ENCODE measurements around the gene CDC5L. TPM values are rescaled to one million over a fixed set of nuclear protein-coding genes. Genes with fewer than 3 reads are reported as not detected.
A peak's percentile ranks its signal among the peaks of the same experiment; 100 is the strongest.

CDC5L gene
- total RNA-seq, 1 donor from 2014 or later = 18.8 TPM

- DNase-seq (ENCODE audit: low spot score) = no peak
Measured at GRCh38 chr6:44452725-44453124, 65.2 kb downstream of the CDC5L start.

DNA sequence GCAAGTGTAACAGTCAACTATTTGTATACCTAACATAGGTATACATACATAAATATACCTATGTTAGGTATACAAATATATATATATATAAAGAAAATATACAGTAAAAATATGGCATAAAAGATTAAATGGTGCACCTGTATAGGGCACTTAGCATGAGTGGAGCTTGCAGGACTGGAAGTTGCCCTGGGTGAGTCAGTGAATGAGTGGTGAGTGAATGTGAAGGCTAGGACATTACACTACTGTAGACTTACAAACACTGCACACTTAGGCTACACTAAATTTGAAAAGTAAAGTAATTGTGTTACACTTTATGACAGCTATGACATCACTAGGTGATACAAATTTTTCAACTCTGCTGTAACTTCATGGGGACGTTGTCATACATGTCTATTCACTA, 65.6 kb downstream of the CDC5L start:
- no peak for DNase-seq (ENCODE audit: low spot score)

GRCh38 chr6:44454198-44454597, 66.7 kb downstream of the CDC5L start:
- no peak for DNase-seq (ENCODE audit: low spot score)

DNA sequence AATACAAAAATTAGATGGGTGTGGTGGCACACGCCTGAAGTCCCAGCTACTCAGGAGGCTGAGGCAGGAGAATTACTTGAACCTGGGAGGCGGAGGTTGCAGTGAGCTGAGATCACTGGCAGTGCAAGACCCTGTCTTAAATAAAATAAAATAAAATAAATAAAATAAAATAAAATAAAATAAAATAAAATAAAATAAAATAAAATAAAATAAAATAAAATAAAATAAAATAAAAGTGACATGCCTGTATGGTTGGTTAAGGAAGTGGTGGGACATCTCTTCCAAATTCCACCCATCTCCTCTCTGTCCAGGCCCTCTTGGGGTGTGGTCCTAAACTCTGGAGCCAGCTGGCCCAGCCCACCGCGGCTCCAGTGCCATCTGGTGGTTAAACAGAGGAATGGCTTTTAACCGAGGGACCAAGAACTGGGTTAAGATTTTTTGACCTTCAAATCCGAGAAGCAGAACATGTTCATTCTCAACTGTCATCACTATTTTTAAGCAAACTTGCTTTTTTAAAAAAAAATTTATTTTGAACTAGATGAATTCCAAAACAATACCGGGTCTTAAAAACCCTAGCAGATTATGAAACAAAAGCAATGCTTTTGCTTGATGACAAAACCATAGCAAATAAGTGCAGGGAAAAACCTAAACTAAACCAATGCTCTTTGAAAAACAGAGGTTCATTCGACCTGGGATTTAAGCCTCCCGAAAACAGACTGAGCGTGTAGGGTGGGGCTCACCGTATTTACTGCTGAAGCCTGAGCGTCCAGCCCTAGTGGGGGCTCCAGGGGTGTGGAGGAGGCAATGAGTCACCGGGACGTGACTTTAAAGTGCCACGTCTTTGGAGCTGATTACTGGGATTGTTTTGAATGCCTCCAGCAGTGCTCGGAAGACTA, 68.8 kb downstream of the CDC5L start:
- no peak for DNase-seq (ENCODE audit: low spot score)

GRCh38 chr6:44456966-44457292, 69.4 kb downstream of the CDC5L start:
- no peak for DNase-seq (ENCODE audit: low spot score)

DNA sequence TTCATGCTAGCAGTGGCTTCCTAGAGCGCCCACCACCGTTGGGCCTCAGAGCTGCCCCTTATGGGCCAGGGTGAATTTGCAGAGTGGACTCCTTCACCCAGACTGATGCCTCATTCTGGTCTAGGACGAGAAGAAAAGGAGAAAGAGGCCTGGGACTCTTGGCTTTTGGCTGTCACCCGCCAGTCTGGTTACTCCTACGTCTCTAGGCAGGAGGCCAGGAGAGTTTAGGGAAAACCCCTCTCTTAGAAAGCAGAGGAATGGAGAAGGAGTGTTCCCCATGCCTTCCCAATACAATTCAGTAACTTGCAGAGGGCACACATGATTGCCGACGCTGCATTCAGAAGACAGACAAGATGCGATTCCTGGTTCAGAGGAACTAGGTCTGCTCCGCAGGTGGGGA, 70.1 kb downstream of the CDC5L start:
- DNase-seq (ENCODE audit: low spot score) = no peak

DNA sequence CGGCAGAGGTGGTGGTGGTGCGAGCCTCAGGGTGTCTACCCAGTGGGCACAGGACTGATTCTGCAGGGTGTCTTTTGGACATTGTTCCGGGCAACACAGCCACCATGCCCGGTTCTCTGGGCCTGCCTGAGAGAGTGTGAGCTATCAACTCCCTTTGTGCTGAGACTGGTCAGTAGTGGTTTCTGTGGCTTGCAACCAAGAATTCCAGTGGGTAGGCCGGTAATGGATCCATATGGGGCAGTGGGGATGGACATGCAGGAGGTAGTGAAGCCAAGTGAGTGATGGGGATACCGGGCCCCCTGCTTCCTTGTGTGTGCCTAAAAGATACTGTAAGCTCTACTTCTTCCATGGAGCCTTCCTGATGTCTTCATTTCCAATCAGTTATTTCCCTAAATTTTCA, 71.0 kb downstream of the CDC5L start:
- DNase-seq (ENCODE audit: low spot score) = no peak

DNA sequence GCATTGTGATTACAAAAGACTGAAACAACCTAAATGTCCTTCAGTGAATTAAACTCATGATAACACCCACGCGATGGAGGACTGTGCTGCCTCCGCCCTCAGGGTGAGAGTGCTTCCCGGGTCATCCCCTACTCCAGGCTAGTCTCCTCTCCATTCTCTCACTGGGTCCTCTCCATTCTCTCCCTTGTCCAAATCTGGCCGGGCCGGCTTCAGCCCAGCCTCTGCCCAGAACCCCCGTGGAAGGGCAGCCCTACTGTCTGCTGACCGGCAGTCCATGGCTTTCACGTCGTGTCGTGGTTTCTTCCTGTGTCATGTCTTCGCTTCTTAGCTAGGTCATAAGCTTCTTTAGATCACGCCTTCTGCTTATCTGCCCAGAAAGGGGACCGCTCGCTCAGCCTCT, 74.8 kb downstream of the CDC5L start:
- no peak for DNase-seq (ENCODE audit: low spot score)

DNA sequence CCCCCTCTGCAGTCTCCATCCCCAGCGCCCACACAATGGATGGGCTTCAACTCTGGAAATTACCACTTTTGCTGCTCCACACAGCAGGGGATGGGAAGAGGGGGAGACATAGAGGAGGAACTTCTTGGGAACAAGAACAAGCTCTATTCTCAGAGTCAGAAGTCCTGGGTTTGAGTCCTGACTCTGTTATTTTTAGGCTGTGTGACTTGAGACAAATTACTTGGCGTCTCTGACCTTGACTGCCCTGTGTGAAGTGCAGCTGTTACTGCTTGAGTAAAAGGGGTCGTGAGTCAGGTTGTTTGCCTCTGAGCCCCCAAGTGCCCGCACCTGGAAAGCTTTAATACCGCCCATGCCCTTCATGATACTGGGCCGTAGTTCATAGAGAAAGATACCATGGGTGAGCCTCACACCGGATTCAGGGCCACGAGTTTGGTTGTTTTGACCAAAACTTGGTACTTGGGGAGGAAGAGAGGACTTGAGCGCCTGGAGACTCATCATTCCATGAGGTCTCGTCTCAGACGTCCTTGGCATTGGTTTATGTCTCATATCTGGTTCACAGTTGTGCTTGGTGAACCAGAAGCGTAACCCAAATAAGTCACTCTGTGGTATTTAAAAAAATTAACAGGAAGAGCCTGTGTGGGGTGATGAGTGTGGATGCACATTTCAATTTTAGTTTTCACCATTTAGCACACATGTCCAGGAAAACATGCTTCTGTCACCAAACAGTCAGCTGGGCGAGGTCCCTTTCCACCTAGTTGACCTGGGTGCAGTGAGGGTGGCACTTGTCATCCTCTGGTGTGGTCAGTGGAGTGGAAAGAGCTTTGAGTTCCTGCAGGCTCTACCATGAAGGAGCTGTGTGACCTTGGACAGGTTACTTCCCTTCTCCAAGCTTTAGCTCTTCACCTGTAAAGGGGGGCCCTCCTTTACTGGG, 75.6 kb downstream of the CDC5L start:
- no peak for DNase-seq (ENCODE audit: low spot score)

DNA sequence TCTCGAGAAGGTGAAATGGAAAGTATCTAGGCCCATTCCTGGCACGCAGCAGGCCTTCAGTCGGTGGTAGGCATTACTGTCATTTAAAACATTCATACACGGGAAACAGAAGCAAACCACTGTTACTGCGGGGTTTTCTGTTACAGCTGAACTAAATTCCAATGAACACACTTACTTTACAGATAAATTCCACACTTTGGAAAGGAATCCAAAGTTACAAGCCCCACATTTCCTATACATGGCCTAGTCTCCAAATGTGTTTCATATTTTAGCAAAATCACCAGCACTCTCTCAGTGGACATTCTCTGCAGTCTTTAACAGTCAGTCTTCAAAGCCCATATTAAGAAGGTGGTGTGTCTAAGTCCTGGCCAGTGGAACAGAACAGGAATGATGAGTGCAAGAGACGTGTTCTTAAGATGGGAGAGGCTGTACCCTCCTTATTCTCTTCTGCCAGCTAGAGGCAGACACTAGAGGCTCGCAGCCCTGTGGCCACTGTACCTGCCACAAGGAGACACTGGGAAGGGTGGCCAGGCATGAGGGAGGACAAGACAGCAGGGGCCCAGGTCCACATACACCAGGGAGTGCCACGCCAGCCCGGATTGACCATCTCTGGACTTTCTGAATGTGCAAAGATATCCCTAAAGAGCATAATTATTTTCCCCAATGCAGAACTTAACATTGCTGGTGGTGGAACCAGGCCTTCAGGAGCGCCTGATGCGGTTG, 76.4 kb downstream of the CDC5L start:
- no peak for DNase-seq (ENCODE audit: low spot score)

DNA sequence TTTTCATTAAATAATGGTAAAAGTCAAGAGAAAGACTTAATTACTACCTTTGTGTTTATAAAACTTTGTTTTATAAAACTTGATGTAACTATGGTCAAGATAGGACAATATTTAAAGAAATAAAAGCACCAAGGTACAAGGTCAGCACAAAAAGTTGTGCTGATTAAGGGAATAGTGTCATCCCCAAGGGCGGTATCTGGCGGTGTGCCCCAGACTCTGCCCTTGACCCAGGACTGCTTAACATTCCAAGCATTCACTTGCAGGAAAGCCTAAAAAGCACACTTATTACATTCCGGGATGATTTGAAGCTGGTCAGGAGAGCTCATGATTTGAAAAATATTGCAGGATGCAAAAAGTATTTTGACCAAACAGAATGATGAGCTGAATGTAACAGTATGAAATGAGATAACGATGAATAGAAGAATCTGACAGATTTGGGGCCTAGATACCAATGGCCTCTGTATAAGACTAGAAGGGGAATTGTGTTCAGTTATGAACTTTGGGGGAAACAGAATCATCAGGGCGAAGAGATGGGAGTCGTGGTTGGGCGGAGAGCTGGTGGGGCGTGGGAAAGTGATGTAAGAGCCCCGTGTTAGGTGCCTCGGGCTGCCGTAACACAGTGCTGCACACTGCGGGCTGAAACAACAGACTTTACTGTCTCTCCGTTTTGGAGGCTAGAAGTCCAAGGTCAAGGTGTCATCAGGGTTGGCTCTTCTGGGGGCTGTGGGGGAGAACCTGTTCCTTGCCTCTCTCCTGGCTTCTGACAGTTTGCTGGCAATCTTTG, 77.2 kb downstream of the CDC5L start:
- DNase-seq (ENCODE audit: low spot score) = peak; percentile 33

DNA sequence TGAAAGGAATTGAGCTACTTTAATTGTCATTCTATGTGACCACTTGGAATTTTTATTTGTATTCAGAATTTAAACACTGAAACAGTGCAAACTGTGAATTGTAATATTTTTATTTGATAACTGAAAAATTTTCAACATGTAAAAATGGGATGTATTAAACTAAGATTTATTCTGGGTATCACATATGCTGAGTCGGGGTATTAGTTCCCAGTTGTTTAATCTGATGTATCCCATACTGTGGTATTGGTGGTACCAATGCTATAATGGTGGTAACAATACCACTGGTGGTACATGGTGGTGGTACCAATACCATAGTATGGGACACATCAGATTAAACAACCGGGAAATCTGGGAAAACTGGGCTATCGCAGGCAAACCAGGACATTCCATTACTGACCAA, 79.4 kb downstream of the CDC5L start:
- DNase-seq (ENCODE audit: low spot score) = no peak

DNA sequence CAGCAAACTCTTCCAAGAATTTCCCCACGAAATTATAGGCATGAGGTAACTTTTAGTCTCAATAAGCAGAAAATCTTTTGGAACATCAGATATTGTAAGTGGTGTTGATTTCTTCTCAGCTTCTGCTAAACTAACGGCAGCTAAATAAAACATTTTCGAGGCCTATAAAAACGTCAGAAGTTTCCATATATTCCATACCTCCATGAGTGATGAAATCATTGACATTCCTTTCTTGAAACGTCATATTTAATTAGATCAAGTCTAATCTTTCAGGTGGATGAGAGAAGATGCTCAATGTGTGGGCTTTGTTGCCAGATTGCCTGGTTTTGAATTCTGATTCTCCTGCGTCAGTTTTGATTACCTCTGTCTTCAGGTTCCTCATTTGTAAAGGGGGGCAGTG, 81.3 kb downstream of the CDC5L start:
- no peak for DNase-seq (ENCODE audit: low spot score)

DNA sequence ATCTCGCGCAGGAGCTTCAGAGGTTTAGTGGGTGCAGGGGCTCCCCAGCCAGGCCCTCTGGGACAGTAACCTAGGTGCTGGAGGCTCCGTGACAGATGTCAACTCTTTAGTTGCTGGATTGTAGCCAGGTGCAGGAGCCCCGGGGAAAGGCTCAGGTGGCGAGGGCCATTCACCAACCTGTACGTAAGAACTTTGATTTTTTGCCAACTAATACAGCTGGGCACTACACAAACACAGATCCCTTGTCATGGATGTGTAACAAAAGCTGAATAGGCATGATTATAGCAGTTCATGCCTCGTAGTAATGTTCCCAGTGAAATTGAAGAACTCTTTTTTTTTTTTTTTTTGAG, 82.6 kb downstream of the CDC5L start:
- no peak for DNase-seq (ENCODE audit: low spot score)

GRCh38 chr6:44470746-44471145, 83.2 kb downstream of the CDC5L start:
- DNase-seq (ENCODE audit: low spot score) = no peak

- DNase-seq (ENCODE audit: low spot score) = no peak
Measured at GRCh38 chr6:44471271-44471981, 83.9 kb downstream of the CDC5L start.

DNA sequence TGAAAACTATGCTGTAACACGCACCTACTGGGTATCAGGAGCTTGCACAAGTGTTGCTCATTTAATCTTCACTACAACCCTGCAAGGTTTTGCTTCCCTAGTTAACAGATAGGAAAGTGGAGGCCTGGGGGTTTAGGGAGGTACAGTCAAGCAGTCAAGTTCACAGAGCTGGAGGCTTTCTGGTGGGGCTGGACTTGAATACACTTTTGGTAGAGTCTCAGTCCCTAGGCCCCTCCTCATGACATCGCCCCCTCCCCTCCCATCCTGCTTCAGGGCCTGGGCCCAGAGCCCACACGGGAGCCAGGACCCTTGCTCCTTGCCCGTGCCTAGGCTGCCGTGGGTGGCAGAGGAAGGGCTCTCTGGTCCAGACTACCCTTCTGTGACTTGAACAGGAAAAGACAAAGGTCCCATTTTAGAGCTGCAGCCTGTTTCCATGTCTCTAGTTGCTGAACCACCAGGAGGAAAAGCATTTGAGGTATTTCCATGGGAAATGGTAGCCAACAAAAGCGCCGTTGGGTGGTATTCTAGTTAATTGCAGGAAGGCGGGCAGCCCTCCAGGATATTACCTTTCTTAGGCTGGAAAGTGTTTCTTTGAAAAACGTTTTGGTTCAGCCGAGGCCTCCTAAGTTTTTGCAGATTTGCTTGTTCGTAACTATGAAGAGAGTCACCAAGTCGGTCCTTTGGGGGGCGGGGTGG, 84.9 kb downstream of the CDC5L start:
- no peak for DNase-seq (ENCODE audit: low spot score)

- DNase-seq (ENCODE audit: low spot score) = no peak
Measured at GRCh38 chr6:44473393-44474189, 86.1 kb downstream of the CDC5L start.

GRCh38 chr6:44474190-44474631, 86.7 kb downstream of the CDC5L start:
- no peak for DNase-seq (ENCODE audit: low spot score)

All from mucosa of gallbladder (tissue), 1 donor.